Upper lobe of left lung (tissue), 4 donors: ENCODE measurements around the gene PTPRM.

Experiments used
- CTCF ChIP-seq, 6 experiments: fragments of 450-650 bp in 4 of 6; fragments of 200-600 bp in 2 of 6; sonication (generic) in 2 of 6; IDR thresholded peaks; one replicate each; pipeline ENCODE4 v1.5.1; 2016 to 2019; ENCODE audit warnings: antibody characterized with exemption in 6 of 6
- EP300 ChIP-seq, 4 donors: sonication (generic); formaldehyde crosslinking; IDR thresholded peaks; one replicate each; pipeline ENCODE4 v1.5.1; 2017; ENCODE audit warnings: antibody characterized with exemption in 4 of 4, control low read depth in 2 of 4
- POLR2A ChIP-seq, 4 donors: fragments of 450-650 bp; IDR thresholded peaks; one replicate each; pipeline ENCODE4 v1.5.1; 2016 to 2017; ENCODE audit warnings: antibody characterized with exemption in 4 of 4, mild to moderate bottlenecking in 2 of 4
- POLR2AphosphoS5 ChIP-seq, 2 donors: sonication (generic); formaldehyde crosslinking; IDR thresholded peaks; one replicate each; pipeline ENCODE4 v1.5.1; 2017; ENCODE audit warnings: antibody characterized with exemption in 2 of 2

GRCh38 chr18:7889515-7889914, 322.4 kb downstream of the PTPRM start:
- TF ChIP-seq CTCF (IDR thresholded peaks at IDR 0.05) (no peak), POLR2A (IDR thresholded peaks at IDR 0.05) (no peak), EP300 (IDR thresholded peaks at IDR 0.05) (no peak), POLR2AphosphoS5 (IDR thresholded peaks at IDR 0.05) (no peak)
